Gastrocnemius medialis (tissue), 4 donors: ENCODE measurements around the gene DSC1. TPM values are rescaled to one million over a fixed set of nuclear protein-coding genes. Genes with fewer than 3 reads are reported as not detected.

Experiments
- ATAC-seq, 2 donors: fragments of 150-250 bp; one replicate each; pipeline ENCODE4 v1.9.1; 2016
- DNase-seq, 2 donors: peaks; one replicate each; pipeline ENCODE4 v3.0.0-alpha.2; 2019
- H3K27ac ChIP-seq, 4 donors: fragments of 200-600 bp; sonication (generic); 1 replicate in 1 of 4; 2 replicates in 3 of 4; pipeline ENCODE4 v1.5.1; 2016 to 2018; ENCODE audit warnings: mild to moderate bottlenecking in 2 of 4, moderate library complexity in 1 of 4
- H3K27me3 ChIP-seq, 3 donors: fragments of 200-600 bp; sonication (generic) in 2 of 3; 1 replicate in 1 of 3; 2 replicates in 2 of 3; pipeline versions ENCODE4 v1.5.1 to v1.6.0; 2016 to 2019; ENCODE audit warnings: mild to moderate bottlenecking in 1 of 3, moderate library complexity in 1 of 3
- H3K36me3 ChIP-seq, 2 donors: fragments of 200-600 bp; sonication (generic) in 1 of 2; one replicate each; pipeline ENCODE4 v1.5.1; 2017 to 2018
- H3K4me1 ChIP-seq, 2 donors: fragments of 200-600 bp; sonication (generic) in 1 of 2; one replicate each; pipeline ENCODE4 v1.5.1; 2016 to 2017; ENCODE audit warnings: mild to moderate bottlenecking in 2 of 2
- H3K4me3 ChIP-seq, 4 donors: fragments of 200-600 bp; sonication (generic) in 3 of 4; 1 replicate in 1 of 4; 2 replicates in 3 of 4; pipeline ENCODE4 v1.5.1; 2016 to 2019; ENCODE audit warnings: mild to moderate bottlenecking in 2 of 4
- H3K9me3 ChIP-seq, 3 donors: fragments of 200-600 bp; sonication (generic) in 2 of 3; 1 replicate in 1 of 3; 2 replicates in 2 of 3; pipeline ENCODE4 v1.5.1; 2016 to 2019
- CTCF ChIP-seq, 5 experiments: fragments of 450-650 bp in 3 of 5; fragments of 200-600 bp in 2 of 5; sonication (generic) in 2 of 5; IDR thresholded peaks in 4 of 5; conservative IDR thresholded peaks in 1 of 5; 1 replicate in 4 of 5; 2 replicates in 1 of 5; pipeline ENCODE4 v1.5.1; 2016 to 2019; ENCODE audit warnings: antibody characterized with exemption in 5 of 5, mild to moderate bottlenecking in 3 of 5, moderate library complexity in 3 of 5
- POLR2A ChIP-seq, 2 donors: fragments of 450-650 bp; IDR thresholded peaks; one replicate each; pipeline ENCODE4 v1.6.1; 2017; ENCODE audit warnings: antibody characterized with exemption in 2 of 2, mild to moderate bottlenecking in 2 of 2, moderate library complexity in 2 of 2
- in situ Hi-C, 4 donors: fragments of 200-750 bp; cut with MboI; loops; one replicate each; pipeline versions ENCODE4 v1.15.0 to v1.8.0; 2017; ENCODE audit warnings: low sequenced_read_pairs in 4 of 4
- intact Hi-C: fragments of 100-400 bp; cut with DNase I; formaldehyde crosslinking; loops from one replicate; pipeline ENCODE4 v1.15.1; 2023; ENCODE audit warnings: low total_unique reads
- total RNA-seq, 4 donors: library from RNA; depleted of rRNA; stranded (reverse); fragments of >200 nt; gene quantifications; one replicate each; pipeline versions ENCODE4 v1.1.0 to v1.2.3, GENCODE V29; 2016

Gene DSC1
- total RNA-seq, 4 donors from 2014 or later, result not detected

GRCh38 chr18:31170335-31170734 lies 7.7 kb upstream of the DSC1 start:
- in situ Hi-C loops (no loop called here), intact Hi-C loops (no loop called here)
- Histone ChIP-seq H3K36me3 (no peaks in the 10 kb centered on the region), H3K4me1 (no peaks in the 10 kb centered on the region), H3K4me3 (no peak overlapping the region), H3K9me3 (no peaks in the 10 kb centered on the region), H3K27ac (no peak overlapping the region), H3K27me3 (no peaks in the 10 kb centered on the region)
- DNase-seq (no peak), ATAC-seq (no peak)
- TF ChIP-seq POLR2A (IDR thresholded peaks at IDR 0.05), result no peak
- TF ChIP-seq CTCF (IDR thresholded peaks at IDR 0.05 in 4 of 5, conservative IDR thresholded peaks at IDR 0.05 in 1 of 5), result no peak

- no peak for ATAC-seq
Observed at GRCh38 chr18:31162419-31162793, 250 bp downstream of the DSC1 start.

GRCh38 chr18:31161757-31162418 lies 768 bp downstream of the DSC1 start:
- Histone ChIP-seq H3K27ac (no peak overlapping the region), H3K4me3 (no peak overlapping the region), H3K9me3 (no peaks in the 10 kb centered on the region), H3K4me1 (no peaks in the 10 kb centered on the region), H3K27me3 (no peaks in the 10 kb centered on the region), H3K36me3 (no peaks in the 10 kb centered on the region)
- in situ Hi-C loops (no loop called here), intact Hi-C loops (no loop called here)
- DNase-seq (no peak), ATAC-seq (no peak)
- TF ChIP-seq CTCF (IDR thresholded peaks at IDR 0.05 in 4 of 5, conservative IDR thresholded peaks at IDR 0.05 in 1 of 5) (no peak), POLR2A (IDR thresholded peaks at IDR 0.05) (no peak)

More at GRCh38 chr18:31162419-31162793, 250 bp downstream of the DSC1 start:
- Histone ChIP-seq H3K9me3 (no peaks in the 10 kb centered on the region), H3K27ac (no peak overlapping the region), H3K27me3 (no peaks in the 10 kb centered on the region), H3K36me3 (no peaks in the 10 kb centered on the region), H3K4me3 (no peak overlapping the region), H3K4me1 (no peaks in the 10 kb centered on the region)
- in situ Hi-C loops (no loop called here), intact Hi-C loops (no loop called here)
- TF ChIP-seq CTCF (IDR thresholded peaks at IDR 0.05 in 4 of 5, conservative IDR thresholded peaks at IDR 0.05 in 1 of 5) (no peak), POLR2A (IDR thresholded peaks at IDR 0.05) (no peak)
- DNase-seq, result no peak

- no peak for ATAC-seq
- intact Hi-C loops (no loop called here), in situ Hi-C loops (no loop called here)
- H3K27me3 ChIP-seq, result no peaks in the 10 kb centered on the region
- no peaks in the 10 kb centered on the region for H3K9me3 ChIP-seq
- H3K27ac ChIP-seq, result no peak overlapping the region
- no peaks in the 10 kb centered on the region for H3K4me1 ChIP-seq
- H3K36me3 ChIP-seq, result no peaks in the 10 kb centered on the region
- H3K4me3 ChIP-seq, result no peak overlapping the region
- DNase-seq, result no peak
- TF ChIP-seq POLR2A (IDR thresholded peaks at IDR 0.05) (no peak), CTCF (IDR thresholded peaks at IDR 0.05 in 4 of 5, conservative IDR thresholded peaks at IDR 0.05 in 1 of 5) (no peak)
Observed at GRCh38 chr18:31156821-31157763, 5.6 kb downstream of the DSC1 start.
